SK-N-SH treated with all-trans-retinoic acid at 6 μM for 48 hours (cell line): ENCODE data around the gene RAB1A.

Experiments
- ATAC-seq: fragments of 200-7000 bp; cut with Tn5 transposase; 3 replicates; pipeline ENCODE4 v1.9.1; 2020; ENCODE audit warnings: mild to moderate bottlenecking, moderate library complexity
- ARNTL ChIP-seq: fragments of 450-650 bp; formaldehyde crosslinking; IDR thresholded peaks from 2 replicates; pipeline ENCODE4 v1.5.0; 2020; ENCODE audit warnings: low read depth, mild to moderate bottlenecking, moderate library complexity, borderline replicate concordance
- BACH2 ChIP-seq: fragments of 250-450 bp; sonication (Bioruptor Pico); IDR thresholded peaks from 2 replicates; pipeline ENCODE4 v1.9.0; 2021; ENCODE audit warnings: mild to moderate bottlenecking, borderline replicate concordance
- CREB5 ChIP-seq: fragments of 250-450 bp; sonication (Bioruptor Pico); IDR thresholded peaks from 2 replicates; pipeline ENCODE4 v1.5.1; 2020; ENCODE audit warnings: low read depth, mild to moderate bottlenecking, moderate library complexity
- CSDC2 ChIP-seq: fragments of 250-450 bp; sonication (Bioruptor Pico); IDR thresholded peaks from 2 replicates; pipeline ENCODE4 v1.5.0; 2020; ENCODE audit warnings: mild to moderate bottlenecking, moderate library complexity
- CSRNP3 ChIP-seq: fragments of 250-450 bp; sonication (Bioruptor Pico); IDR thresholded peaks from 2 replicates; pipeline ENCODE4 v1.5.1; 2021; ENCODE audit warnings: mild to moderate bottlenecking, moderate library complexity
- GLIS3 ChIP-seq: fragments of 250-450 bp; sonication (Bioruptor Pico); IDR thresholded peaks from 2 replicates; pipeline ENCODE4 v1.5.0; 2020; ENCODE audit warnings: mild to moderate bottlenecking, moderate library complexity
- ISL1 ChIP-seq: fragments of 250-450 bp; sonication (Bioruptor Pico); IDR thresholded peaks from 2 replicates; pipeline ENCODE4 v2.1.2; 2022; ENCODE audit warnings: mild to moderate bottlenecking, moderate library complexity
- PATZ1 ChIP-seq: fragments of 250-450 bp; sonication (Bioruptor Pico); IDR thresholded peaks from 2 replicates; pipeline ENCODE4 v1.8.0; 2020; ENCODE audit warnings: mild to moderate bottlenecking, moderate library complexity, borderline replicate concordance
- PPARA ChIP-seq: fragments of 250-450 bp; sonication (Bioruptor Pico); IDR thresholded peaks from 2 replicates; pipeline ENCODE4 v1.5.0; 2020; ENCODE audit warnings: mild to moderate bottlenecking, borderline replicate concordance
- RARB ChIP-seq: fragments of 250-450 bp; sonication (Bioruptor Pico); IDR thresholded peaks from 2 replicates; pipeline ENCODE4 v1.8.0; 2021; ENCODE audit warnings: mild to moderate bottlenecking, moderate library complexity
- SNAI2 ChIP-seq: fragments of 250-450 bp; sonication (Bioruptor Pico); IDR thresholded peaks from 2 replicates; pipeline ENCODE4 v1.5.0; 2020; ENCODE audit warnings: mild to moderate bottlenecking, moderate library complexity
- TCF4 ChIP-seq: fragments of 250-450 bp; sonication (Bioruptor Pico); IDR thresholded peaks from 2 replicates; pipeline ENCODE4 v1.8.0; 2021; ENCODE audit warnings: mild to moderate bottlenecking, moderate library complexity, borderline replicate concordance
- TOX ChIP-seq: fragments of 250-450 bp; sonication (Bioruptor Pico); IDR thresholded peaks from 2 replicates; pipeline ENCODE4 v1.8.0; 2021; ENCODE audit warnings: mild to moderate bottlenecking, moderate library complexity, borderline replicate concordance
- TSHZ2 ChIP-seq: fragments of 250-450 bp; sonication (Bioruptor Pico); IDR thresholded peaks from 2 replicates; pipeline ENCODE4 v1.5.0; 2020; ENCODE audit warnings: mild to moderate bottlenecking, moderate library complexity
- ZC3H10 ChIP-seq: fragments of 250-450 bp; sonication (Bioruptor Pico); IDR thresholded peaks from 2 replicates; pipeline ENCODE4 v1.5.1; 2021; ENCODE audit warnings: mild to moderate bottlenecking, moderate library complexity
- ZFP3 ChIP-seq: fragments of 250-450 bp; sonication (Bioruptor Pico); IDR thresholded peaks from 2 replicates; pipeline ENCODE4 v1.5.0; 2020; ENCODE audit warnings: mild to moderate bottlenecking, moderate library complexity
- ZFP30 ChIP-seq: fragments of 450-650 bp; formaldehyde crosslinking; IDR thresholded peaks from 2 replicates; pipeline ENCODE4 v1.5.0; 2022; ENCODE audit warnings: mild to moderate bottlenecking, moderate library complexity
- ZNF565 ChIP-seq: fragments of 450-650 bp; formaldehyde crosslinking; conservative IDR thresholded peaks from 2 replicates; pipeline ENCODE4 v1.5.0; 2020; ENCODE audit warnings: low read depth, mild to moderate bottlenecking, moderate library complexity
- ZNF70 ChIP-seq: fragments of 450-650 bp; formaldehyde crosslinking; IDR thresholded peaks from 2 replicates; pipeline ENCODE4 v1.5.0; 2020; ENCODE audit warnings: mild to moderate bottlenecking, moderate library complexity

The RAB1A gene

GRCh38 chr2:65092791-65093190 lies 37.1 kb downstream of the RAB1A start:
- TF ChIP-seq SNAI2 (CRISPR knock-in tag) (no peak), ZFP3 (no peak), ZFP30 (CRISPR knock-in tag) (no peak), PPARA (CRISPR knock-in tag) (no peak), PATZ1 (CRISPR knock-in tag) (no peak), RARB (no peak), ZNF565 (CRISPR knock-in tag) (no peak), CSRNP3 (CRISPR knock-in tag) (no peak), GLIS3 (CRISPR knock-in tag) (no peak), TSHZ2 (CRISPR knock-in tag) (no peak), TOX (no peak), CREB5 (CRISPR knock-in tag) (no peak), ZC3H10 (CRISPR knock-in tag) (no peak), TCF4 (CRISPR knock-in tag) (no peak), BACH2 (CRISPR knock-in tag) (no peak)
- TF ChIP-seq, all 23 proteins: peak for 0
- ATAC-seq = no peak

- ATAC-seq = no peak
- TF ChIP-seq ZNF70 (CRISPR knock-in tag) (no peak), ISL1 (CRISPR knock-in tag) (no peak), ZNF565 (CRISPR knock-in tag) (no peak), PATZ1 (CRISPR knock-in tag) (no peak), CREB5 (CRISPR knock-in tag) (no peak), ARNTL (no peak)
Observed at GRCh38 chr2:65085148-65085547, 44.8 kb downstream of the RAB1A start.

- TF ChIP-seq ZC3H10 (CRISPR knock-in tag) (no peak), TOX (no peak), PPARA (CRISPR knock-in tag) (no peak), CSDC2 (CRISPR knock-in tag) (no peak), CREB5 (CRISPR knock-in tag) (no peak)
- TF ChIP-seq, all 23 proteins: peak for 0
- ATAC-seq = no peak
Observed at GRCh38 chr2:65081232-65081685, 48.6 kb downstream of the RAB1A start.
